Measurements from ENCODE around the gene PIGS.
"Not testable (repeated sequence)": the region's sequence is repeated elsewhere in the genome, so short reads cannot be mapped to it uniquely, and the experiment has no call there.

Gene PIGS

DNA sequence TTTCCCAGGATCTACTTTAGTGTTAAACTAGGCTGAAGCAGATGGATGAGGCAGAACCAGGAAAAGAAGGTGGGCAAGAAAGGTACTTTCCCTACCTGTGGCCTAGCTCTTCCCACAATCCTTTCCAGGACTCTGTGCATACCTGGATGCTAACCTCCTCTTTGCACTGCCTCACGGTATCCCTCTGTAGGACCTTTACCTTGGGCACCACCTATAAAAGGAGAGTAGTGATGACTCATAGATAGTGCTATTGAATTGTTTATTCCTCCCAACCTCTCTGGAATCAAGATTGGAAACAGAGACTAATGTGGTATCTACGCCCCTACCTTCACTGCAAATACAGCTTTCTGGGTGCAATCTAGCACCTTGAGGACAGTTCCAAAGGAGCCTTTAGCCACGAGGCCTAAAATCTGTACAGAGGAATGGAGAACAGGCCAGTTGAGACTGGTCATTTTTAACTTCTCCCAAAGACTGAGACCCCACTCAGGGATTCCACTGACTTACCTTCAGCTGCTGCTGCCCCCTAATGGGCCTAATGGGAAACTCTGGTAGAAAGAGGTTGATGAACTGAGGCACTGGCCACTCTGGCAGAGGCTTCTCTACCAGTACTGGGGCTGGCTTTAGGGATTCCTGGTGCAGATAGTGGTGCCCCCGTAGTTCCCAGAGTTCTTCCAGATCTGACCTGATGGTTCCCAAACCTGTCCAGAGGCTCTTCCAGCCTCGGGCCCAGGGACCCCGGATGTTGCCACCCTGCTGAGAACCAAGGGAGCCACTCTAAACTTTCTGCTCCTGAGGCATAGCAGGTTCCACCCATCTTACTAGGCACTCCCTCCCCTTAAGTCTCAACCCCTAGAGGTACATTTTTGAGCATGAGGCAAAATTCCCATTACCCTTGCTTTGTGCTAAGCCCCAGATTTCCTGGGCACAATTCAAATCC is 41.9 kb upstream of the PIGS start:
- TF ChIP-seq, protein P1, sequence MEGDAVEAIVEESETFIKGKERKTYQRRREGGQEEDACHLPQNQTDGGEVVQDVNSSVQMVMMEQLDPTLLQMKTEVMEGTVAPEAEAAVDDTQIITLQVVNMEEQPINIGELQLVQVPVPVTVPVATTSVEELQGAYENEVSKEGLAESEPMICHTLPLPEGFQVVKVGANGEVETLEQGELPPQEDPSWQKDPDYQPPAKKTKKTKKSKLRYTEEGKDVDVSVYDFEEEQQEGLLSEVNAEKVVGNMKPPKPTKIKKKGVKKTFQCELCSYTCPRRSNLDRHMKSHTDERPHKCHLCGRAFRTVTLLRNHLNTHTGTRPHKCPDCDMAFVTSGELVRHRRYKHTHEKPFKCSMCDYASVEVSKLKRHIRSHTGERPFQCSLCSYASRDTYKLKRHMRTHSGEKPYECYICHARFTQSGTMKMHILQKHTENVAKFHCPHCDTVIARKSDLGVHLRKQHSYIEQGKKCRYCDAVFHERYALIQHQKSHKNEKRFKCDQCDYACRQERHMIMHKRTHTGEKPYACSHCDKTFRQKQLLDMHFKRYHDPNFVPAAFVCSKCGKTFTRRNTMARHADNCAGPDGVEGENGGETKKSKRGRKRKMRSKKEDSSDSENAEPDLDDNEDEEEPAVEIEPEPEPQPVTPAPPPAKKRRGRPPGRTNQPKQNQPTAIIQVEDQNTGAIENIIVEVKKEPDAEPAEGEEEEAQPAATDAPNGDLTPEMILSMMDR (IDR thresholded peaks at IDR 0.05; ENCODE audit: low read depth, low read length, missing control alignments): peak; percentile 73
- no peak overlapping the region for H3K4me3 ChIP-seq (replicated peaks; ENCODE audit: low read depth, low read length)
- no peak for DNase-seq (ENCODE audit: extremely low read depth, low read depth)

DNA sequence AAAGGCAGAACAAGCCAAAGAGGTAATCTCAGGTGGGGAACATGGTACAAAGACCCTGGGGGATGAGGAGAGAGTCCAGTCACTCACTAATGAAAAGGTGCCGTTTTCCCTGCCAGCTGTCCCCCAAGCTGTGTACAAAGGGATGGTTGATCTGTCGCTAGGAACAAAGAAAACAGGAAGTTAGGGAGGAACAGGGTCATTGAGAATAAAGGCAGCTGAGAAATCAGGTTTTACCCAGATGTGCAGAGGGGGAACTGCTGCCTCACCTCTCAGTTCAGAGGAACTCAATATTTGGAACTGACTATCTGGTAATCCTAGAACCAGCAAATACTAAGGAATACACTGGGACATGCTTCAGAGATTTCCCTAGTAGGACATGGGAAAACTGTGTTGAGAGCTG is 41.2 kb upstream of the PIGS start:
- DNase-seq (ENCODE audit: extremely low read depth, low read depth): no peak
- H3K4me3 ChIP-seq (replicated peaks; ENCODE audit: low read depth, low read length): no peak overlapping the region
- TF ChIP-seq, protein P1 (IDR thresholded peaks at IDR 0.05; ENCODE audit: low read depth, low read length, missing control alignments): no peak

- TF ChIP-seq, protein P1 (IDR thresholded peaks at IDR 0.05; ENCODE audit: low read depth, low read length, missing control alignments): no peak
- no peak overlapping the region for H3K4me3 ChIP-seq (replicated peaks; ENCODE audit: low read depth, low read length)
- DNase-seq (ENCODE audit: extremely low read depth, low read depth): no peak
Measured at GRCh38 chr17:28610376-28610775, 39.1 kb upstream of the PIGS start.

DNA sequence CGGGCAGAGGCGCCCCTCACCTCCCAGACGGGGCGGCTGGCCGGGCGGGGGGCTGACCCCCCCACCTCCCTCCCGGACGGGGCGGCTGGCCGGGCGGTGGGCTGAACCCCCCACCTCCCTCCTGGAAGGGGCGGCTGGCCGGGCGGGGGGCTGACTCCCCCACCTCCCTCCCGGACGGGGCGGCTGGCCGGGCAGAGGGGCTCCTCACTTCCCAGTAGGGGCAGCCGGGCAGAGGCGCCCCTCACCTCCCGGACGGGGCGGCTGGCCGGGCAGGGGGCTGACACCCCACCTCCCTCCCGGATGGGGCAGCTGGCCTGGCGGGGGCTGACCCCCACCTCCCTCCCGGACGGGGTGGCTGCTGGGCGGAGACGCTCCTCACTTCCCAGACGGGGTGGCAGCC is 32.7 kb upstream of the PIGS start:
- not testable (repeated sequence) for H3K4me3 ChIP-seq (replicated peaks; ENCODE audit: low read depth, low read length); DNase-seq (ENCODE audit: extremely low read depth, low read depth)

- TF ChIP-seq, protein P1 (IDR thresholded peaks at IDR 0.05; ENCODE audit: low read depth, low read length, missing control alignments): no peak
- peak overlapping the region; percentile 64 for H3K4me3 ChIP-seq (replicated peaks; ENCODE audit: low read depth, low read length)
- DNase-seq (ENCODE audit: extremely low read depth, low read depth): peak; percentile 84
Measured at GRCh38 chr17:28599311-28600184, 28.2 kb upstream of the PIGS start.

GRCh38 chr17:28598799-28599310 is 27.5 kb upstream of the PIGS start, which contains the start of gene SPAG5:
Gene SPAG5, minus strand, starts transcription at chr17:28599025. Its CDS starts 79 bp downstream, at chr17:28598946.
- peak; percentile 75 for DNase-seq (ENCODE audit: extremely low read depth, low read depth)
- peak within 1 kb of the TSS; percentile 64 for H3K4me3 ChIP-seq (replicated peaks; ENCODE audit: low read depth, low read length)
- TF ChIP-seq, protein P1 (IDR thresholded peaks at IDR 0.05; ENCODE audit: low read depth, low read length, missing control alignments): no peak

Measured in HFF-Myc (cell line).